ENCODE measurements around the gene CMIP. TPM values are rescaled to one million over a fixed set of nuclear protein-coding genes. Genes with fewer than 3 reads are reported as not detected.
A peak's percentile ranks its signal among the peaks of the same experiment; 100 is the strongest.

Gene CMIP
- total RNA-seq, 3 donors from 2014 or later: 73.3 to 127 (median 79.8) TPM

- peaks cover 35% of the 10 kb centered on the region for H3K4me1 ChIP-seq (ENCODE audit: low read depth)
- H3K9me3 ChIP-seq: no peaks in the 10 kb centered on the region
- ATAC-seq (no peak), DNase-seq (no peak)
- H3K36me3 ChIP-seq (ENCODE audit: low read depth): no peaks in the 10 kb centered on the region
- intact Hi-C loops (cut with DNase I, micrococcal nuclease): no loop called here
- TF ChIP-seq CTCF (IDR thresholded peaks at IDR 0.05): no peak
- H3K4me3 ChIP-seq: no peak overlapping the region
These were observed 41.4 kb downstream of the CMIP start for GRCh38 chr16:81485824-81486539.

DNA sequence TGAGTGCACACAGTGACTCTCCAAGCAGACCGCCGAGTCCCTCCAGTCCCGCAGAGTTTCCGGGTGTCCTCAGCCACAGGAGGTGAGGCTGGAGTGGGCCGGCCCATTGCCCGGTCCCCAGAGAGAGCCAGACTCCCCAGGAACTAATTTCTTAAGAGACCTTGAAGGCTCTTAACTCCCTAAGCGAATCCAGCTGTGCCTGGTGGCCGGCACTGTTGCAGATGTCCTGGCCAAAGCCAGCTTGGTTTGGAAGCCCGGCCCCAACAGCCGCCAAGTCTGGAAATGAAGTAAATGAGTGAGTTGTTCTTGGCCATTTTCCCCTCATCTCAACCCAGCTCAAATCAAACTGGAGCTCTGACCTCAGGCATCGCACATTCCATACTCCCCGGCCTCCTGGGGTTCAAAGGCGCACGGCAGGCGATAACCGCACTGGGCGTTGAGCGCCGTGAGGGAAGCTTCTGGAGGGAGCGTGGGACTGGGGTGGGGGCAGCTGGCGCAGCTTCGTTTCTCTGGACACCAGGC lies 42.0 kb downstream of the CMIP start:
- no peak for TF ChIP-seq CTCF (IDR thresholded peaks at IDR 0.05)
- H3K4me1 ChIP-seq (ENCODE audit: low read depth): peaks cover 35% of the 10 kb centered on the region
- intact Hi-C loops (cut with DNase I, micrococcal nuclease): no loop called here
- DNase-seq: peak in 1 of 3 donors; percentile 54
- no peaks in the 10 kb centered on the region for H3K36me3 ChIP-seq (ENCODE audit: low read depth)
- H3K9me3 ChIP-seq: no peaks in the 10 kb centered on the region
- ATAC-seq: peak; percentile 4
- no peak overlapping the region for H3K4me3 ChIP-seq

- no peaks in the 10 kb centered on the region for H3K36me3 ChIP-seq (ENCODE audit: low read depth)
- no peak for TF ChIP-seq CTCF (IDR thresholded peaks at IDR 0.05)
- intact Hi-C loops (cut with DNase I, micrococcal nuclease): no loop called here
- H3K9me3 ChIP-seq: no peaks in the 10 kb centered on the region
- no peak for ATAC-seq
- peak in 1 of 3 donors; percentile 17 for DNase-seq
- H3K4me1 ChIP-seq (ENCODE audit: low read depth): peaks cover 37% of the 10 kb centered on the region
- H3K4me3 ChIP-seq: no peak overlapping the region
These were observed 42.7 kb downstream of the CMIP start for GRCh38 chr16:81487301-81487720.

DNA sequence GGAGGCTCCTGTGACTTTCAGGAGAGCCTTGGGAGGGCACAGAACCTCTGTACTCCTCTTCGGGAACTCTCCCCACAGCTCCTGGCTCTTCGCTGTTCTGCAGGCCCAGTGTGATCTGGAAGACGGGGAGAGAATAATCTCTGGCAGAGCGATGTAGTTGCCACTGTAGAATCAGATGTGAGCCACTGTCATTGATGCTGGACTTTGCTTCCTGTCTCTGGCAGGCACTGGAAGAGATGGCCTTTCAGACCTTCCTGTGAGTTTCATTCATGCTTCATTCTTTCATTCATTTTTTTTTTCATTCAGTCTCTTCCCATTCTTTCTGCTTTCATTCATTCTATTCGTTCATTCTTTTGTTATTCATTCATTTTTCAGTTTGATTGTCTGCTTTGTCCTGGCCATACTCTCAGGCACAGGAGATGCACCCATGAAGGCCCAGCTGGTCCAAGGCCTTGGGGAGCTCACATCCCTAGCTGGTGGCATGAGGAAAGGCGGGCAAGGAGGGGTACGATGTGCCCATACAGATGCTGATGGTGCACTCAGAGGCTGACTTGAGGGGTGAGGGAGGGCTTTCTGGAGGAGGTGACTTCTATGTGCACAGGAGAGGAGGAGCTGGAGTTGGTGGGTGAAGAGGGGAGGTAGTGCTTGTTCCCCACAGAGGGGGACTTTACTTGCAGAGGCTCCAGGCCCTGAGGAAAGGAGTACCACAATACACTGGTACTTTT lies 44.2 kb downstream of the CMIP start:
- H3K36me3 ChIP-seq (ENCODE audit: low read depth): no peaks in the 10 kb centered on the region
- no peaks in the 10 kb centered on the region for H3K9me3 ChIP-seq
- H3K4me3 ChIP-seq: no peak overlapping the region
- TF ChIP-seq CTCF (IDR thresholded peaks at IDR 0.05): no peak
- peak in 1 of 3 donors; percentile 14 for DNase-seq
- H3K4me1 ChIP-seq (ENCODE audit: low read depth): peaks cover 42% of the 10 kb centered on the region
- intact Hi-C loops (cut with DNase I, micrococcal nuclease): no loop called here
- no peak for ATAC-seq

- H3K4me3 ChIP-seq: no peak overlapping the region
- ATAC-seq: no peak
- intact Hi-C loops (cut with DNase I, micrococcal nuclease): no loop called here
- no peak for TF ChIP-seq CTCF (IDR thresholded peaks at IDR 0.05)
- no peaks in the 10 kb centered on the region for H3K36me3 ChIP-seq (ENCODE audit: low read depth)
- no peaks in the 10 kb centered on the region for H3K9me3 ChIP-seq
- H3K4me1 ChIP-seq (ENCODE audit: low read depth): peaks cover 34% of the 10 kb centered on the region
- DNase-seq: peak in 2 of 3 donors; percentile 15 to 27
These were observed 45.1 kb downstream of the CMIP start for GRCh38 chr16:81489547-81490267.

Data from mucosa of descending colon (tissue), 3 donors.